NT2/D1 (cell line): ENCODE data around the gene PARG.
"Not testable (repeated sequence)": the region's sequence is repeated elsewhere in the genome, so short reads cannot be mapped to it uniquely, and the experiment has no call there.

Source experiments
- SUZ12 ChIP-seq: IDR thresholded peaks from 2 replicates; pipeline ENCODE4 v1.6.1; 2011; ENCODE audit not compliant: insufficient read length, insufficient read depth; ENCODE audit errors: extremely low read depth
- YY1 ChIP-seq: IDR thresholded peaks from 2 replicates; pipeline ENCODE4 v1.6.1; 2011; ENCODE audit not compliant: insufficient read length, insufficient read depth
- ZNF274 ChIP-seq: IDR thresholded peaks from 2 replicates; pipeline ENCODE4 v1.6.1; 2011; ENCODE audit warnings: mild to moderate bottlenecking, low read depth, low read length

GRCh38 chr10:49922041-49922440 is 19.8 kb downstream of the PARG start:
- not testable (repeated sequence) for TF ChIP-seq ZNF274, YY1, SUZ12
